Muscle layer of colon (tissue), 2 donors: ENCODE data around the gene FAM124A.
A peak's percentile ranks its signal among the peaks of the same experiment; 100 is the strongest.
"Not testable (repeated sequence)": the region's sequence is repeated elsewhere in the genome, so short reads cannot be mapped to it uniquely, and the experiment has no call there.

Experiments used
- H3K27ac ChIP-seq: one replicate; pipeline ENCODE4 v1.7.0; 2013; ENCODE audit warnings: low read depth, mild to moderate bottlenecking, low read length, moderate library complexity
- H3K27me3 ChIP-seq, 2 donors: one replicate each; pipeline ENCODE4 v1.7.0; 2013; ENCODE audit warnings: low read length in 2 of 2, mild to moderate bottlenecking in 2 of 2; ENCODE audit not compliant: insufficient read depth in 2 of 2, control insufficient read depth in 1 of 2
- H3K36me3 ChIP-seq: one replicate; pipeline ENCODE4 v1.7.0; 2013; ENCODE audit warnings: mild to moderate bottlenecking, low read length; ENCODE audit not compliant: insufficient read depth
- H3K4me1 ChIP-seq: one replicate; pipeline ENCODE4 v1.7.0; 2013; ENCODE audit warnings: mild to moderate bottlenecking, low read length; ENCODE audit not compliant: insufficient read depth
- H3K4me3 ChIP-seq, 2 donors: one replicate each; pipeline ENCODE4 v1.7.0; 2013; ENCODE audit warnings: low read length in 2 of 2, low read depth in 1 of 2, mild to moderate bottlenecking in 1 of 2, moderate library complexity in 1 of 2
- H3K9ac ChIP-seq: one replicate; pipeline ENCODE4 v1.7.0; 2013; ENCODE audit warnings: low read length
- H3K9me3 ChIP-seq: one replicate; pipeline ENCODE4 v1.7.0; 2013; ENCODE audit warnings: mild to moderate bottlenecking, low read length
- donor health status: abdominal sarcoma.
- donor health status: Adenocarcinoma of cecum.

FAM124A gene

DNA sequence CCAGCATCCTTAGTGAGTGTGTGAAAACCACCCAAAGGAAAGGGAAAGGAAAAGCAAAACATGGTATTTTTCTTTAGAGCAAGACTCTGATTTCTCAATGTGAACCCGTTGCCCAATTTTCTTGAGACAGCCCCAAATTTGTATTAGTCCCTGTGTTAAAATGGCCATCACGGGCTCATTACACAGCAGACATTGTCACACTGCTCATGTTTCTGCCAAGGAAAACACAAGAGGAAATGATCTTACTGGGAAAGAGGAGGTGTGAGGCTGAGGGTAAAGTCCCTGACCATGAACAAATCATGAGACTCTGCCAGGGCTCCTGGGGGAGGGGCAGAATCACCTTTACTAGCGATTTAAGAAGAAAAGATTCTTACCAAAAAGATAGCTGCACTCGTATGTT, 54.4 kb downstream of the FAM124A start:
- Histone ChIP-seq H3K4me3 (no peak overlapping the region), H3K36me3 (no peaks in the 10 kb centered on the region), H3K27ac (peak overlapping the region; percentile 4), H3K9me3 (no peaks in the 10 kb centered on the region), H3K9ac (no peak overlapping the region), H3K27me3 (no peaks in the 10 kb centered on the region), H3K4me1 (peaks cover 38% of the 10 kb centered on the region)

DNA sequence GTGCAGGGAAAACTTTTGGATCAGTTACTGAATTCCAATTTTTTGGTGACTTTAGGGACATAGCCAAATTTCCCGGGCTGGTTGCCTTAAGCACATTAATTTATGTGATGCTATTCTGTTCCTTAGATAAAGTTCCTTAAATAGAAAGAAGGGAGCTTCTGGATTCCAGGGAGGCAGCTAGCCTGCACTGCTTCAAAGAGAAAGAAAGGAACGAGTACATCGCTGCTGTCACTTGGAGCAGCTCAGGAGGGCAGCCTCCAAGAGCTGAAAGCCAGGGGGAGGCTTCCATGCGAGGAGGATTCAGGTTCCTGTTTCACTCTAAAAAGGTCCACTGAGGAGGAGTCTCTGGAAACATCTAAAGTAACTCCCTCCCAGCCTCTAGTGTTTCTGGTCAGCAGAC, 55.7 kb downstream of the FAM124A start:
- Histone ChIP-seq H3K27ac (peak overlapping the region; percentile 59), H3K36me3 (no peaks in the 10 kb centered on the region), H3K9me3 (no peaks in the 10 kb centered on the region), H3K9ac (no peak overlapping the region), H3K27me3 (no peaks in the 10 kb centered on the region), H3K4me3 (no peak overlapping the region), H3K4me1 (peaks cover 44% of the 10 kb centered on the region)

DNA sequence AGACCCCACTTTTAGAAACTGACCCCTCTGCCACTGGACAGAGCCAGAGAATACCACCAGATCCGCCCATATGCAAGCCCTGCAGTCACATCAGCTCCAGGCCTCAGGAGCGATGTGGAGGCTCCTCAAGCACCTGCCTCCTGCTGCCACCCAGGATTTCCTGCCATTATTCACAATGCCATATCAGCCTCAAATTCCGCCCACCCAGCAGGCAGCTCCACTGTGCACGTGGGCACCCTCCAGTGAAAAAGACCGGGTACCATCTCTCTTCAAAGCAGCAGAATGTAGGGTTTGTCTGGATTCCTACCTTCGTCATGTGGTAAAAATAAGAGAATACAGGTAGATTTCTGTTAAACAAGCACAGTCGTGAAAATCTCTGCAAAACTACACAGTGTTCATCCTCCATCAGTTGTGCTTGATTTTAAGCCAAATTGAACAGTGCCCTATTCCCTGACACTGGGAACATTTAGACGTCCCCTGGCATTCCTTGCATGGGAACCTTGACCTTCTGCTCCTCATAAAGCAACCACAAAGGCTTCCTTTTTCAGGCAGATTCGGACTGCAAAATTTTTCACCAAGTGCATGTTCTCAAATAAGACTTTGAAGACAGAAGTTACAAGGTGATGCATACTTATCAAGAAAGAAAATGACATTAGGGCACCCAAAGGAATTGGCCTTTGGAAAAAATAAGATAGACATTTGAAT, 56.4 kb downstream of the FAM124A start:
- Histone ChIP-seq H3K36me3 (no peaks in the 10 kb centered on the region), H3K27ac (peak overlapping the region; percentile 59), H3K9me3 (no peaks in the 10 kb centered on the region), H3K4me1 (peaks cover 44% of the 10 kb centered on the region), H3K27me3 (no peaks in the 10 kb centered on the region), H3K4me3 (no peak overlapping the region), H3K9ac (no peak overlapping the region)

DNA sequence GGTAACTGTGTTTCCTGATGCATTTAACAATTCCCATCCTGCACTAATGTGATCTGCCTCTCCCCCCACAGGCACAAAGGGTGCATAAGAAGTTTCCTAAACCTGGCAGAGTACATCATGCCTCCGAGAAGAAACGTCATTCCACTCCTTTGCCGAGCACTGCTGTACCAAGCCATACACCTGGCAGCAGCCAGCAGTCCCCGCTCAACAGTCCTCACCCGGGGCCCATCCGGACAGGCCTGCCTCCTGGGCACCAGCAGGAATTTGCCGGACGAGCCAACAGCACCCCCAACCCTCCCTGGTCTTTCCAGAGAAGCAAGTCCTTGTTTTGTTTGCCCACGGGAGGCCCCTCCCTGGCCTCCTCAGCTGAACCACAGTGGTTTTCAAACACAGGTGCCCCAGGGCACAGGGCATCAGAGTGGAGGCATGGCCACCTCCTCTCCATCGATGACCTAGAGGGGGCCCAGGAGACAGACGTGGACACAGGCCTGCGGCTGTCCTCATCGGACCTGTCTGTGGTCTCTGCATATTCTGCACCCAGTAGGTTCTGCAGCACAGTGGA, 58.3 kb downstream of the FAM124A start:
- Histone ChIP-seq H3K36me3 (no peaks in the 10 kb centered on the region), H3K4me3 (no peak overlapping the region), H3K9me3 (no peaks in the 10 kb centered on the region), H3K4me1 (peaks cover 41% of the 10 kb centered on the region), H3K27ac (no peak overlapping the region), H3K9ac (no peak overlapping the region), H3K27me3 (no peaks in the 10 kb centered on the region)

DNA sequence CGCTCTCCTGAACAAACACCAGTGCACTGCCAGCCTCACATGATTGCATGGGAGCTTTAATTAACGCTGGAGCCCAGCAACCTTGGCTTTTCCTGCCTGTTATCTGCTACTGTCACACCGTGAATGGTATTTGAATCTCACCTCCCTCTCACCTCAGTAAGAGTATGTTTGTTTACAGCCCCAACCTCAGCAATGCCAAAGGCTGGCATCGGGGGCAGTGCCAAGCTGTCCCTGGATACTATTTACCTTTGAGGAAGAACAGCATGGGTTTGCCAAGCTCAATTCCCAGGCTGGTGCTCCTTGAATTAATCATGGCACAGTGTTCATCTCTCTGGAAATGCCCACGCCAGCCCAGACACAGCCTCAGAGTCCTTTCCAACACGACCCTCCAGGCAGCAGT, 60.1 kb downstream of the FAM124A start:
- no peak overlapping the region for H3K27ac ChIP-seq
- no peak overlapping the region for H3K9ac ChIP-seq
- no peaks in the 10 kb centered on the region for H3K9me3 ChIP-seq
- no peak overlapping the region for H3K4me3 ChIP-seq
- H3K36me3 ChIP-seq, result no peaks in the 10 kb centered on the region
- no peaks in the 10 kb centered on the region for H3K27me3 ChIP-seq
- H3K4me1 ChIP-seq, result peaks cover 29% of the 10 kb centered on the region

DNA sequence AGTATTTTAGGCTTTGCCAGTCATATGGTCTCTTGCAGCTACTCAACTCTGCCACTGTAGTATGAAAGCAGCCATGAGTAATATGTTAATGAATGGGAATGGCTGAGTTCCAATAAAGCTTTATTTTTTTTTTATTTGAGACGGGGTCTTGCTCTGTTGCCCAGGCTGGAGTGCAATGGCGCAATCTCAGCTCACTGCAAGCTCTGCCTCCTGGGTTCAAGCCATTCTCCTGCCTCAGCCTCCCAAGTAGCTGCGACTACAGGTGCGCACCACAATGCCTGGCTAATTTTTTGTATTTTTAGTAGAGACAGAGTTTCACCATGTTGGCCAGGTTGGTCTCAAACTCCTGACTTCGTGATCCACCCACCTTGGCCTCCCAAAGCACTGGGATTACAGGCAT, 60.7 kb downstream of the FAM124A start:
- not testable (repeated sequence) for H3K9ac ChIP-seq, H3K9me3 ChIP-seq, H3K4me3 ChIP-seq, H3K36me3 ChIP-seq, H3K27me3 ChIP-seq, H3K27ac ChIP-seq
- H3K4me1 ChIP-seq, result peaks cover 23% of the 10 kb centered on the region

DNA sequence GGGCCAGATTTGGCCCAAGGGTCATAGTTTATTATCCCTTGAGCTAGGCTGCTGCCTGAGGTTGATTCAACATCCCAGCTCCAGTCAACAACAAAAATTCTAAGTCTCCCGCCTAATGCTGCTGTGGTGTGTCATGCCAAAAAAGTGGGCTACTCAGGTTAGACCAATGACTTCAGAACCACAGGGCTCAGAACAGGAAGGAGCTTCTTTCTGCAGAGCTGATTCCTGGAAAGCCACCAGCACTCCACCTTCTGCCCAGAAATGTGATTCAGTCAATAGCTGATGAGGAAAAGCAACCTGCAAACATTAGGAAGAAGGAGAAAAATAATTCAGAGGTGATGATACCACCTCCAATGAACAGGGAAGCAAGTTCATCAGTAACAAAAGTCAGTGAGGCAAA, 61.2 kb downstream of the FAM124A start:
- peaks cover 18% of the 10 kb centered on the region for H3K4me1 ChIP-seq
- H3K27ac ChIP-seq, result no peak overlapping the region
- no peak overlapping the region for H3K4me3 ChIP-seq

DNA sequence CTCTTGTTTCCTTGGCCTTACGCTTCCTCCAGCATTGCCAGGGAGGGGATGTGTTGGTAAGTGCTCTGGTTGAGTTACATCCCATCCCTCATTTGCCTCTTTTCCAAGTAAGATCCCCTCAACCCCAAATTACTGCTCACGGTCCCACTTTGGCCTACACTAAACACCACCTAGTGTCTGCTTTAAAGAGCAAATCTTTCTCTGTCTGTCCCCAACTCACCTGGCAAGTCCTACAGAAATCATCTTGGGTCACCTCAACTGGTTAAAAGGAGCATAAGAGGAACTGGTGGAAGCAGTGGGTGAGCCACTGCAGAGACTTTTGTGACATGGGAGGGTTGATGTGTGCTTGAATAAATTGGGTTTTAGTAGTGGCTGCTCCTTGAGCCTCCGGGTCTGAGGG, 62.1 kb downstream of the FAM124A start:
- Histone ChIP-seq H3K27me3 (no peaks in the 10 kb centered on the region), H3K4me1 (peaks cover 13% of the 10 kb centered on the region), H3K9me3 (no peaks in the 10 kb centered on the region), H3K4me3 (no peak overlapping the region), H3K9ac (no peak overlapping the region), H3K27ac (no peak overlapping the region), H3K36me3 (no peaks in the 10 kb centered on the region)

More for the DNA sequence above, 61.2 kb downstream of the FAM124A start:
- no peaks in the 10 kb centered on the region for H3K36me3 ChIP-seq
- no peaks in the 10 kb centered on the region for H3K9me3 ChIP-seq
- H3K27me3 ChIP-seq, result no peaks in the 10 kb centered on the region
- H3K9ac ChIP-seq, result no peak overlapping the region

DNA sequence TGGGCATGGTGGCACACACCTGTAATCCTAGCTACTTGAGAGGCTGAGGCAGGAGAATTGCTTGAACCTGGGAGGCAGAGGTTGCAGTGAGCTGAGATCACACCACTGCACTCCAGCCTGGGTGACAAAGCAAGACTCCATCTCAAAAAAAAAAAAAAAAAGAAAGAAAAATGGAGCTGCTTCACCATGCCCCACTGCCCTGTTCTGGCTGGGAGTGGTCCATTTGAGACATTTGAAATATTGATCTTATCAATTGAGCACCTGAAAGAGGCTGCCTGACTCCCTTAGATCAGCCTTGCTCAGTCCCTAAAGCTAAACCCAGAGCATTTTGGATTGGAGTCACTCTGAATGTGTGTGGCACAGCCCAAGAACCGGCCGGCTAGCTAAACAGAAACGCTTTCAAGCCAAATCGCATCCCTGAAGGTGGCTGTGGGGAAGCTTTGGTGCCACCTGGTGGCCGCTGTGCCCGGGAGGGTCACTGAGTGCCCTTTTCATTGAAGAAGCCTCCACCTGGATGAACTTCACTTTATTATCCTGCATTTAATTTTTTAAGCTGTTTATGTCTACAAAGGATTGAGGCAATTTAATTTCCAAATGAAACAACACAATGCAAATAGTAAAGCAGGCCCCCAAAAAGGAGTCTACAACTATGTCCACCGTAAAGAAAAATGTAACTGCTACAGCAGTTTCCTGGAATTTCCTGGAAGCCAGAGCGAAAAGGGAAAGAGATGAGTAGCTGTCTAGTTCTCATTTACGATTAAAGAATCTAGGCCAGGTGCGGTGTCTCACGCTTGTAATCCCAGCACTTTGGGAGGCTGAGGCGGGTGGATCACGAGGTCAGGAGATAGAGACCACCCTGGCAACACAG, 64.2 kb downstream of the FAM124A start:
- Histone ChIP-seq H3K4me3 (no peak overlapping the region), H3K36me3 (no peaks in the 10 kb centered on the region), H3K27ac (no peak overlapping the region), H3K27me3 (no peaks in the 10 kb centered on the region), H3K9me3 (no peaks in the 10 kb centered on the region), H3K4me1 (peaks cover 18% of the 10 kb centered on the region), H3K9ac (no peak overlapping the region)

DNA sequence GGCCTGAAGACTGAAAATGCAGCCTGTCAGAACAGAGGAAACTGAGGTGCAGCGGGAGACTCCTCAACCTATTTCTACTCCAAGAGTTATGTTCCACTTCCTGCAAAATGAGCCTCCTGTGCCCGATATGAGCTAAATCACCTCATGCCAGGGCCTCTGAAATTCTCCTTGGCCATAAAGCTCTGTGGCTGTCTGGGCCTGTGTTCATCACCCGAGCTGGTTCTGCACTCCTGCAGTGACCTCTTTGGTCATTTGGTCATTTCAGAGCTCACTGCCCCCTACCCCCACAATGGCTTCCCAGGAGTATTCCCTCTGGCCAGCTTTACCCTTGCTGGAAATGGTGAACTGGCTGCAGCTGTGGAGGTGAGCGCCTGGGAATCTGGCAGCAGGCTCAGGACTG, 65.6 kb downstream of the FAM124A start:
- Histone ChIP-seq H3K36me3 (no peaks in the 10 kb centered on the region), H3K27ac (no peak overlapping the region), H3K9me3 (no peaks in the 10 kb centered on the region), H3K9ac (no peak overlapping the region), H3K4me1 (peaks cover 23% of the 10 kb centered on the region), H3K4me3 (no peak overlapping the region), H3K27me3 (no peaks in the 10 kb centered on the region)

DNA sequence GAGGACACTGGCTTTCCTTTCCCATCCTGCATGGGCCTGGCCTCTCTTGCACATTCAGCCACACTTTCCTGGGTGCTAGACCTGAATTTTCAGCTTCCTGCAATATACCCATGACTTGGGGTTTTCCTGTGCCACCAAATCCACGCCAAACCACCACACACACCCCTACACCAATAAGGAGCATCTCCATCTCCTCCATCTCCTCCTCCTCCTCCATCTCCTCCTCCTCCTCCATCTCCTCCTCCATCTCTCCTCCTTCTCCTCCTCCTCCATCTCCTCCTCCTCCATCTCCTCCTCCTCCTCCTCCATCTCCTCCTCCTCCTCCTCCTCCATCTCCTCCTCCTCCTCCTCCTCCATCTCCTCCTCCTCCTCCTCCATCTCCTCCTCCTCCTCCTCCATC, 66.1 kb downstream of the FAM124A start:
- not testable (repeated sequence) for H3K36me3 ChIP-seq, H3K27me3 ChIP-seq, H3K4me3 ChIP-seq, H3K9me3 ChIP-seq, H3K27ac ChIP-seq, H3K9ac ChIP-seq
- H3K4me1 ChIP-seq, result peaks cover 26% of the 10 kb centered on the region
